ENCODE measurements around the gene TTC4.

Gene TTC4

GRCh38 chr1:54777431-54777830 lies 61.8 kb downstream of the TTC4 start:
- in situ Hi-C loops (cut with HindIII; ENCODE audit: low sequenced_read_pairs): no loop called here

DNA sequence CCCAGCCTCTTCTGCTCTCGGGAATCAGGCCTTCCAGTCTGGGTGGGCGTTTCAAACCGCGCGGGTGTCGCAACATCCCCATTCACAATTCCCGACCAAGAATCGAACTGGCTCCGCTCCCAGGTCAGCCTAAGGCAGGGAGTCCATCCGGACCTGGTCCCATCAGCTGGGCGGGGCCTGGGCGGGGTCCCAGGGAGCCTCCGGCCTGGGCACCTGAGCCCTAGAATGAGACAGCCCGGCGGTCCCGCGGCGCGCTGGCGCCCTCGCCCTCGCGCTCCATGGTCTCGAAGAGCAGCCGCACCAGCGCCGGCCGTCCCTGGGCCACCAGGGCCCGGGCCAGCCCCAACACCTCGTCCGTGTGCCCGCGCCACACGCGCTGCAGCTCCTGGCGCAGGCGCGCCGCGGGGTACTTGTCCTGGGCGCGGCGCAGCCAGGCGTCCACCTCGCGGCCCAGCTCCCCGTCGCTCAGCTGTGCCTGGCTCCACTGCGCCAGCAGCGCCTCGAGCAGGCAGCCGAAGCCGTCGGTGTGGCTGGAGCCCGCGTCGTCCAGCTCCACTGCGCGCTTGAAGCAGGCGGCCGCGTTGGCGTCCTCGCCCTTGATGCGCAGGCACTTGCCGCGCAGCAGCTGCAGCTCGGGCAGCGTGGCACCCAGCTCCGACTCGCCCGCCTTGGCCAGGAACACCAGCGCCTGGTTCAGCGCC lies 65.5 kb downstream of the TTC4 start:
- in situ Hi-C loops (cut with HindIII; ENCODE audit: low sequenced_read_pairs): no loop called here

GRCh38 chr1:54782156-54782555 lies 66.5 kb downstream of the TTC4 start:
- in situ Hi-C loops (cut with HindIII; ENCODE audit: low sequenced_read_pairs): no loop called here

DNA sequence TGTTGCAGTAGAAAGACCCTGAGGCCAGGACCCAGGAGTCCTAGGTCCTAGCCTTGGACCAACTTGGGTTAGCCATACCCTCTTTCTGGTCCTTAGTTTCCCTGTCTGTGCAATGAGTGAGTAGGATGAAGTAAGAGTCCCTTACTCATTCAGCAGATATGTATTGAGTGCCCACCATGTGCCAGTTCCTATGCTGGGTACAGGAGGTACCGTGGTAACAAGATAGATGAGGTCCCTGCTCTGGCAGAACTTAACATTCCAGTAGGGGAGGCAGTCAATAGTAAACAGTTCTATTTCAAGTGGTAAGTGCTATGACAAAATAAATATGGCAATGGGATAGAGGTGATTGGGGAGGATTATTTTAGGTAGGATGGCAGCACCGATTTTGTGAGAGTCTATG lies 66.9 kb downstream of the TTC4 start:
- in situ Hi-C loops (cut with HindIII; ENCODE audit: low sequenced_read_pairs): no loop called here

GRCh38 chr1:54784066-54784465 lies 68.4 kb downstream of the TTC4 start:
- in situ Hi-C loops (cut with HindIII; ENCODE audit: low sequenced_read_pairs): no loop called here

- in situ Hi-C loops (cut with HindIII; ENCODE audit: low sequenced_read_pairs): no loop called here
Measured at GRCh38 chr1:54786778-54787177, 71.1 kb downstream of the TTC4 start.

GRCh38 chr1:54787604-54788003 lies 71.9 kb downstream of the TTC4 start:
- in situ Hi-C loops (cut with HindIII; ENCODE audit: low sequenced_read_pairs): no loop called here

- in situ Hi-C loops (cut with HindIII; ENCODE audit: low sequenced_read_pairs): no loop called here
Measured at GRCh38 chr1:54788459-54788858, 72.8 kb downstream of the TTC4 start.

DNA sequence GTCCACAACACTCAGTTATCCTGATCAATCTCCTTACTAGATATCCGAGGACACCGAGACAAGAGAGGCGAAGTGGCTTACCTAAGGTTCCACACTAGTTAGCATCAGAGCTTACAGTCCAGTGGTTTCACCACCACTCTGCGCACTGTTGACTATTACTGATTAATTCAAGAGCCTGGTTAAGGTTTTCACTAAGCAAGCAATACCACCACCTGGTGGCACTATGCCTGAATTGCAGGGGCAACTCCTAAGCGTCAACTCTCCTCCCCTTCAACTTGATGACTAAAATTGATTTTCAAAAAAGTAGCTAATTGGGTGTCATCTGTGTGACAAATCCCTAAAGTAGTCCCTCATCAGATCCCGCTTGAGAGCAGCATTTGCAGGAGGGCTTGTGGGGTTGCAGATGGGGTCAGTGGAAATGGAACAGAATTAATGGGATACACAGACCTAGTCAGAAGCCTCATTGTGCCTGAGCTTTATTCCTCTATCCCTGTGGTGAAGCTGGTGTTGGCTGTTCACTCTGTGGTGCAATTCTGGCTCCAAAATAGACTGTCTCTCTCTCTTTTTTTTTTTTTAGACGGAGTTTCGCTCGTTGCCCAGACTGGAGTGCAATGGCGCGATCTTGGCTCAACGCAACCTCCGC lies 76.3 kb downstream of the TTC4 start:
- in situ Hi-C loops (cut with HindIII; ENCODE audit: low sequenced_read_pairs): no loop called here
